Mononuclear cell (primary cell): ENCODE data around the gene PSME4. TPM values are rescaled to one million over a fixed set of nuclear protein-coding genes. Genes with fewer than 3 reads are reported as not detected.

ENCODE experiments used
- H3K27me3 ChIP-seq: 2 replicates; pipeline ENCODE4 v1.6.0; 2011; ENCODE audit warnings: low read length, control low read depth; ENCODE audit not compliant: insufficient read depth
- H3K4me1 ChIP-seq: 2 replicates; pipeline ENCODE4 v1.5.1; 2011; ENCODE audit warnings: mild to moderate bottlenecking, low read length, control low read depth; ENCODE audit not compliant: insufficient read depth
- H3K4me3 ChIP-seq: 2 replicates; pipeline ENCODE4 v1.5.1; 2011; ENCODE audit warnings: mild to moderate bottlenecking, low read length, moderate library complexity
- H3K9me3 ChIP-seq: 2 replicates; pipeline ENCODE4 v1.5.1; 2011; ENCODE audit warnings: low read depth, mild to moderate bottlenecking, control low read depth, low read length
- total RNA-seq: library from RNA; depleted of rRNA; stranded (reverse); fragments of >200 nt; gene quantifications from one replicate; pipeline ENCODE4 v1.2.3, GENCODE V29; 2012

PSME4 gene
- total RNA-seq, 1 donor: 141 TPM

DNA sequence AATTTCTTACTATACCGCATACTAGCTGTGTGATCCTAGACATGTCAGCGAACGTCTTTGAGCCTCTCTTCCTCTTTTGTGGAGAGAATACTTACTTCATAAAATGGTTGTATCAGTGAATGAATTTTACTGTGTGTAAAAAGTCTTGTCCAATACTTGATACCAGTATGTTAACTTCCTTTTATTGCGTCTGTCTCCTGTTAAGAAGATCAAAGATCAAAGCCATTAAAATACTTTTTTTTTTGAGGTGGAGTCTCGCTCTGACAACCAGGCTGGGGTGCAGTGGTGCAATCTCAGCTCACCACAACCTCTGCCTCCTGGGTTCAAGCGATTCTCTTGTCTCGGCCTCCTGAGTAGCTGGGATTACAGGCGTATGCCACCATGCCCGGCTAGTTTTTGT is 150.7 kb downstream of the PSME4 start:
- H3K27me3 ChIP-seq: no peaks in the 10 kb centered on the region
- no peaks in the 10 kb centered on the region for H3K9me3 ChIP-seq
- no peak overlapping the region for H3K4me3 ChIP-seq
- no peaks in the 10 kb centered on the region for H3K4me1 ChIP-seq

- Histone ChIP-seq H3K4me3 (no peak overlapping the region), H3K4me1 (no peaks in the 10 kb centered on the region), H3K27me3 (no peaks in the 10 kb centered on the region), H3K9me3 (no peaks in the 10 kb centered on the region)
Observed at GRCh38 chr2:53819634-53820033, 151.2 kb downstream of the PSME4 start.

- Histone ChIP-seq H3K9me3 (no peaks in the 10 kb centered on the region), H3K4me3 (no peak overlapping the region), H3K27me3 (no peaks in the 10 kb centered on the region), H3K4me1 (no peaks in the 10 kb centered on the region)
Observed at GRCh38 chr2:53818854-53819435, 151.8 kb downstream of the PSME4 start.

Other genes with a start within 250 kb of the PSME4 start
- 0.52 TPM for gene CHAC2, start 203.2 kb downstream of the PSME4 start, total RNA-seq
- 33.7 TPM for gene ASB3, start 184.0 kb downstream of the PSME4 start, total RNA-seq
- gene ERLEC1, start 183.9 kb downstream of the PSME4 start, total RNA-seq: 27.3 TPM
- gene GPR75, start 111.0 kb downstream of the PSME4 start, total RNA-seq: 3.3 TPM
- gene ACYP2, start 144.6 kb upstream of the PSME4 start, total RNA-seq: 10.7 TPM